Heart right ventricle (tissue), 16 donors: ENCODE data around the gene TECPR2. TPM values are rescaled to one million over a fixed set of nuclear protein-coding genes. Genes with fewer than 3 reads are reported as not detected.
A peak's percentile ranks its signal among the peaks of the same experiment; 100 is the strongest.

Experiments used
- ATAC-seq, 8 donors: fragments of 200-7000 bp; cut with Tn5 transposase; one replicate each; pipeline ENCODE4 v1.9.1; 2020; ENCODE audit warnings: mild to moderate bottlenecking in 8 of 8, moderate library complexity in 8 of 8, moderate number of reproducible peaks in 1 of 8
- DNase-seq, 2 donors: peaks; one replicate each; pipeline ENCODE4 v3.0.0-alpha.2; 2020
- H3K27ac ChIP-seq, 10 donors: fragments of 200-600 bp; sonication (generic) in 2 of 10; one replicate each; pipeline versions ENCODE4 v1.5.0 to v1.8.0; 2020 to 2022; ENCODE audit warnings: mild to moderate bottlenecking in 3 of 10
- H3K27me3 ChIP-seq, 7 donors: fragments of 200-600 bp; one replicate each; pipeline ENCODE4 v1.8.0; 2021 to 2022; ENCODE audit warnings: mild to moderate bottlenecking in 2 of 7
- H3K36me3 ChIP-seq, 9 donors: fragments of 200-600 bp; sonication (generic) in 1 of 9; one replicate each; pipeline versions ENCODE4 v1.5.0 to v1.8.0; 2020 to 2022; ENCODE audit warnings: mild to moderate bottlenecking in 2 of 9
- H3K4me1 ChIP-seq, 9 donors: fragments of 200-600 bp; sonication (generic) in 1 of 9; one replicate each; pipeline versions ENCODE4 v1.5.0 to v1.8.0; 2020 to 2022; ENCODE audit warnings: mild to moderate bottlenecking in 4 of 9
- H3K4me3 ChIP-seq, 10 donors: fragments of 200-600 bp; sonication (generic) in 2 of 10; one replicate each; pipeline versions ENCODE4 v1.5.0 to v1.8.0; 2020 to 2022; ENCODE audit warnings: mild to moderate bottlenecking in 7 of 10, moderate library complexity in 2 of 10
- H3K9me3 ChIP-seq, 11 donors: fragments of 200-600 bp in 10 of 11; sonication (generic) in 2 of 11; one replicate each; pipeline versions ENCODE4 v1.5.0 to v1.8.0; 2013 to 2022; ENCODE audit warnings: mild to moderate bottlenecking in 2 of 11, control low read depth in 1 of 11, moderate library complexity in 1 of 11
- WGBS, 2 donors: extraction: QIAGEN DNeasy Blood & Tissue Kit; methylation state at CpG; one replicate each; pipeline ENCODE4 v1.1.7; 2013; ENCODE audit warnings: inconsistent platforms in 1 of 2; 5-methylcytosine and 5-hydroxymethylcytosine counted together
- intact Hi-C, 10 donors: fragments of 100-400 bp; cut with DNase I; formaldehyde crosslinking; loops; one replicate each; pipeline versions ENCODE4 v1.11.1 to v1.14.2; 2022
- polyA plus RNA-seq, 2 donors: library from polyadenylated mRNA; stranded (reverse); fragments of 200-250 nt; gene quantifications; one replicate each; pipeline ENCODE4 v1.2.3, GENCODE V29; 2013
- total RNA-seq, 10 donors: library from RNA; stranded (reverse); fragmentation: NEBNext Ultra II Directional in 3 of 10; extraction: Animal tissue kit (Norgen Biotek cat#: 25700) in 3 of 10; gene quantifications; one replicate each; pipeline versions ENCODE4 v1.2.1 to v1.2.4, GENCODE V29; 2021 to 2023
- TF ChIP-seq, protein P1 (sequence below), 9 donors: fragments of 200-600 bp; sonication (generic) in 2 of 9; IDR thresholded peaks; one replicate each; pipeline versions ENCODE4 v1.5.0 to v1.8.0; 2021 to 2022; ENCODE audit warnings: antibody characterized with exemption in 9 of 9, mild to moderate bottlenecking in 5 of 9, moderate library complexity in 1 of 9
- donor health status: Arrhythmogenic right ventricular cardiomyopathy.
- donor health status: ischemic (EF 13 %, LVEDD 7.1; RV severe dilation, severe dysfunction).
- donor health status: healthy with polysubstance abuse.
- donor health status: DM: no; HTN: yes; CAD: no.
- donor health status: DM: no; HTN: no; CAD: no.
- donor health status: ischemic (EF 25% LVEDD 6.9; RV normal size, moderate dysfunction).
- donor health status: ischemic (EF 25% LVEDD 5.7; RV mildly dilated, moderate dysfunction).
- donor health status: healthy.
- donor health status: DM: yes; HTN: yes; CAD: no.
- donor health status: Ischemic cardiomyopathy.
- donor health status: ischemic (EF 35%, LVEDD 5.7; RV mildly dilated, moderate dysfunction).
- donor health status: nonischemic (EF 11% LVEDD 7.7; RV severe dilation, severe dysfunction).
- donor health status: DM: yes; HTN: yes; CAD: no.
- donor health status: PGD.
- donor health status: ischemic (EF 29% LVEDD 5.4; RV normal size, mild dysfunction).
- donor health status: nonischemic (EF 23%, LVEDD 6.1; RV moderate dilation, normal function).

Gene TECPR2
- total and polyA plus RNA-seq, 12 donors, result 6.8 to 34.2 (median 24.8) TPM

- peaks cover 0 to 100% (median 44%) of the 10 kb centered on the region in 9 donors for H3K36me3 ChIP-seq
- peaks cover 0 to 12% (median 0%) of the 10 kb centered on the region in 9 donors for H3K4me1 ChIP-seq
- H3K27ac ChIP-seq, result peak overlapping the region in 9 of 10 donors; percentile 44 to 75 (median 66)
- intact Hi-C loops, result loop anchor here in 1 of 10 donors (2.0 kb wide), 1 partner anchor 48 kb away; no protein-coding TSS in a partner anchor
- 88 to 94% methylated on average over 10 of the region's 10 CpGs for WGBS, 2 donors
- no peaks in the 10 kb centered on the region for H3K9me3 ChIP-seq
- TF ChIP-seq, protein P1, sequence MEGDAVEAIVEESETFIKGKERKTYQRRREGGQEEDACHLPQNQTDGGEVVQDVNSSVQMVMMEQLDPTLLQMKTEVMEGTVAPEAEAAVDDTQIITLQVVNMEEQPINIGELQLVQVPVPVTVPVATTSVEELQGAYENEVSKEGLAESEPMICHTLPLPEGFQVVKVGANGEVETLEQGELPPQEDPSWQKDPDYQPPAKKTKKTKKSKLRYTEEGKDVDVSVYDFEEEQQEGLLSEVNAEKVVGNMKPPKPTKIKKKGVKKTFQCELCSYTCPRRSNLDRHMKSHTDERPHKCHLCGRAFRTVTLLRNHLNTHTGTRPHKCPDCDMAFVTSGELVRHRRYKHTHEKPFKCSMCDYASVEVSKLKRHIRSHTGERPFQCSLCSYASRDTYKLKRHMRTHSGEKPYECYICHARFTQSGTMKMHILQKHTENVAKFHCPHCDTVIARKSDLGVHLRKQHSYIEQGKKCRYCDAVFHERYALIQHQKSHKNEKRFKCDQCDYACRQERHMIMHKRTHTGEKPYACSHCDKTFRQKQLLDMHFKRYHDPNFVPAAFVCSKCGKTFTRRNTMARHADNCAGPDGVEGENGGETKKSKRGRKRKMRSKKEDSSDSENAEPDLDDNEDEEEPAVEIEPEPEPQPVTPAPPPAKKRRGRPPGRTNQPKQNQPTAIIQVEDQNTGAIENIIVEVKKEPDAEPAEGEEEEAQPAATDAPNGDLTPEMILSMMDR (IDR thresholded peaks at IDR 0.05), result no peak
- H3K4me3 ChIP-seq, result no peak overlapping the region
- DNase-seq (peak in 1 of 2 donors; percentile 54), ATAC-seq (peak in 7 of 8 donors; percentile 78 to 96 (median 81))
- H3K27me3 ChIP-seq, result no peaks in the 10 kb centered on the region
These were observed 88.3 kb downstream of the TECPR2 start for GRCh38 chr14:102451064-102451352.

GRCh38 chr14:102452302-102452701 is 89.6 kb downstream of the TECPR2 start:
- Histone ChIP-seq H3K27me3 (no peaks in the 10 kb centered on the region), H3K4me1 (peaks cover 0 to 12% (median 0%) of the 10 kb centered on the region in 9 donors), H3K36me3 (peaks cover 0 to 100% (median 31%) of the 10 kb centered on the region in 9 donors), H3K4me3 (no peak overlapping the region), H3K27ac (no peak overlapping the region), H3K9me3 (no peaks in the 10 kb centered on the region)
- TF ChIP-seq, protein P1 (IDR thresholded peaks at IDR 0.05), result no peak
- intact Hi-C loops, result no loop called here
- 95 to 97% methylated on average over 24 of the region's 24 CpGs for WGBS, 2 donors
- DNase-seq (no peak), ATAC-seq (no peak)

DNA sequence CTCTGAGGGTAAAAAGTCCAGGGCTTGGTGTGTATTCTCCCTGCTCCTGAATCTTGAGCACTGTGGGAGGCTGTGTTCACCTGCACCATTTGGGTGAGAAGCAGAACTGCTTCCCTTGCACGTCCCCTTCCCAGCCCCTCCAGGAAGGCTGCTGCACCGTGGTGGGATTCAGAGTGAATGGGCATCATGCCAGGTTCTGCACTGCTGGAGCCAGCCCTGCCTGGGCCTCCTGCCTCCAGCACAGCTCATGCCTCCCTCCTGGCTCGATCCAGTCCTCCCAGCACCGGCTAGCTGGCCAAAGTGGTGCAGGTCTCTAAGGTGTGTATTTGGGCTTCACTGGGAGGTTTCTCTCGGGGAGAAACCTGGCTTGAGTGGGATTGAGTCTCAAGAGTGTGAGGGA is 92.0 kb downstream of the TECPR2 start:
- H3K36me3 ChIP-seq, result peaks cover 0 to 98% (median 27%) of the 10 kb centered on the region in 9 donors
- ATAC-seq (no peak), DNase-seq (no peak)
- 52 to 60% methylated on average over 5 of the region's 5 CpGs for WGBS, 2 donors
- TF ChIP-seq, protein P1 (IDR thresholded peaks at IDR 0.05), result no peak
- no peak overlapping the region for H3K4me3 ChIP-seq
- H3K9me3 ChIP-seq, result no peaks in the 10 kb centered on the region
- peaks cover 0 to 12% (median 0%) of the 10 kb centered on the region in 9 donors for H3K4me1 ChIP-seq
- no peak overlapping the region for H3K27ac ChIP-seq
- no peaks in the 10 kb centered on the region for H3K27me3 ChIP-seq
- intact Hi-C loops, result no loop called here

DNA sequence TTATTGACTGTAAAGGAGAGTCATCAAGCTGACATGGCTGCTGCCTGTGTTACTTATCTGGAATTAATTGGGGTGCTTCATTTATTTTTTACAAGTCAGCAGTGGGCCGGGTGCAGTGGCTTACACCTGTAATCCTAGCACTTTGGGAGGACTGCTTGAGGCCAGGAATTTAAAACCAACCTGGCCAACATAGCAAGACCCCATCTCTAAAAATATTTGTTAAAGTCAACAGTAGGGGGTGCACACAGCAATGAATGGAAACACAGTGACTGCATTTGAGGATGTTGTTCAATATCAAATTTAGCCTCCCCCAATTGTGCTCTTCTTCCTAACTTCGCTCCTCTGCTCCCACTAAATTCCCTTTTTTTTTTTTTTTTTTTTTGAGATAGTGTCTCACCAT is 94.8 kb downstream of the TECPR2 start:
- DNase-seq (no peak), ATAC-seq (no peak)
- H3K27me3 ChIP-seq, result no peaks in the 10 kb centered on the region
- H3K36me3 ChIP-seq, result peaks cover 0 to 97% (median 3%) of the 10 kb centered on the region in 9 donors
- intact Hi-C loops, result no loop called here
- H3K9me3 ChIP-seq, result no peaks in the 10 kb centered on the region
- H3K4me1 ChIP-seq, result peaks cover 0 to 13% (median 0%) of the 10 kb centered on the region in 9 donors
- no peak overlapping the region for H3K27ac ChIP-seq
- TF ChIP-seq, protein P1 (IDR thresholded peaks at IDR 0.05), result peak in 1 of 9 donors; percentile 10
- H3K4me3 ChIP-seq, result no peak overlapping the region
- 75 to 76% methylated on average over 2 of the region's 2 CpGs for WGBS, 2 donors
